Activated naive CD4-positive, alpha-beta T cell treated with anti-CD3 and anti-CD28 coated beads, Interleukin-2, amount 50 U/mL, for 72 hours (primary cell): ENCODE results near the gene MYPN. TPM values are rescaled to one million over a fixed set of nuclear protein-coding genes. Genes with fewer than 3 reads are reported as not detected.
"Not testable (repeated sequence)": the region's sequence is repeated elsewhere in the genome, so short reads cannot be mapped to it uniquely, and the experiment has no call there.

ENCODE experiments used
- ATAC-seq, 2 donors: fragments of 150-1000 bp; cut with Tn5 transposase; 2 replicates each; pipeline ENCODE4 v1.10.0; 2021; ENCODE audit warnings: mild to moderate bottlenecking in 2 of 2, moderate library complexity in 2 of 2
- DNase-seq, 2 donors: peaks; one replicate each; pipeline ENCODE4 v3.0.0; 2021 to 2022; ENCODE audit warnings: low spot score in 2 of 2
- H3K27ac Mint-ChIP-seq, 2 donors: one replicate each; pipeline ENCODE4 v1.8.0; 2022; ENCODE audit warnings: mild to moderate bottlenecking in 2 of 2, mixed read lengths in 2 of 2
- H3K36me3 Mint-ChIP-seq, 2 donors: one replicate each; pipeline ENCODE4 v1.8.0; 2022; ENCODE audit warnings: mixed read lengths in 2 of 2
- H3K9me3 Mint-ChIP-seq, 2 donors: one replicate each; pipeline ENCODE4 v1.8.0; 2022; ENCODE audit warnings: mixed read lengths in 2 of 2
- total RNA-seq, 2 donors: library from RNA; stranded (reverse); gene quantifications; one replicate each; pipeline ENCODE4 v1.2.3, GENCODE V29; 2022

Gene MYPN
- total RNA-seq, 2 donors from 2014 or later = not detected

- Mint-ChIP-seq H3K9me3 (no peaks in the 10 kb centered on the region), H3K27ac (no peak overlapping the region), H3K36me3 (no peaks in the 10 kb centered on the region)
- ATAC-seq (no peak), DNase-seq (no peak)
These were observed 67.5 kb downstream of the MYPN start for GRCh38 chr10:68176797-68177196.

- no peak for DNase-seq
- no peaks in the 10 kb centered on the region for H3K9me3 Mint-ChIP-seq
- H3K36me3 Mint-ChIP-seq = no peaks in the 10 kb centered on the region
- no peak overlapping the region for H3K27ac Mint-ChIP-seq
- no peak for ATAC-seq
These were observed 69.3 kb downstream of the MYPN start for GRCh38 chr10:68178592-68178991.

GRCh38 chr10:68179016-68179415 lies 69.7 kb downstream of the MYPN start:
- DNase-seq (no peak), ATAC-seq (no peak)
- Mint-ChIP-seq H3K9me3 (no peaks in the 10 kb centered on the region), H3K36me3 (no peaks in the 10 kb centered on the region), H3K27ac (no peak overlapping the region)

GRCh38 chr10:68180490-68180889 lies 71.2 kb downstream of the MYPN start:
- ATAC-seq (no peak), DNase-seq (no peak)
- no peaks in the 10 kb centered on the region for H3K9me3 Mint-ChIP-seq
- no peaks in the 10 kb centered on the region for H3K36me3 Mint-ChIP-seq
- no peak overlapping the region for H3K27ac Mint-ChIP-seq

GRCh38 chr10:68184546-68184945 lies 75.3 kb downstream of the MYPN start:
- ATAC-seq = no peak
- H3K9me3 Mint-ChIP-seq = no peaks in the 10 kb centered on the region
- H3K27ac Mint-ChIP-seq = no peak overlapping the region
- H3K36me3 Mint-ChIP-seq = no peaks in the 10 kb centered on the region
- no peak for DNase-seq

GRCh38 chr10:68185085-68185484 lies 75.8 kb downstream of the MYPN start:
- ATAC-seq = no peak
- H3K27ac Mint-ChIP-seq = no peak overlapping the region

GRCh38 chr10:68188835-68189234 lies 79.5 kb downstream of the MYPN start:
- peaks cover 0 to 5% of the 10 kb centered on the region in 2 donors for H3K9me3 Mint-ChIP-seq
- no peaks in the 10 kb centered on the region for H3K36me3 Mint-ChIP-seq
- DNase-seq = no peak
- H3K27ac Mint-ChIP-seq = no peak overlapping the region
- ATAC-seq = no peak

More at GRCh38 chr10:68185085-68185484, 75.8 kb downstream of the MYPN start:
- no peaks in the 10 kb centered on the region for H3K36me3 Mint-ChIP-seq
- no peaks in the 10 kb centered on the region for H3K9me3 Mint-ChIP-seq
- DNase-seq = no peak

GRCh38 chr10:68192113-68192512 lies 82.8 kb downstream of the MYPN start:
- Mint-ChIP-seq H3K36me3 (no peaks in the 10 kb centered on the region), H3K9me3 (peaks cover 0 to 5% of the 10 kb centered on the region in 2 donors), H3K27ac (no peak overlapping the region)
- no peak for ATAC-seq
- no peak for DNase-seq

GRCh38 chr10:68194290-68194689 lies 85.0 kb downstream of the MYPN start:
- Mint-ChIP-seq H3K27ac (no peak overlapping the region), H3K36me3 (no peaks in the 10 kb centered on the region), H3K9me3 (peaks cover 0 to 5% of the 10 kb centered on the region in 2 donors)
- ATAC-seq = no peak
- no peak for DNase-seq

GRCh38 chr10:68195776-68196175 lies 86.5 kb downstream of the MYPN start:
- DNase-seq, ATAC-seq, H3K9me3 Mint-ChIP-seq, H3K27ac Mint-ChIP-seq, H3K36me3 Mint-ChIP-seq: not testable (repeated sequence)

GRCh38 chr10:68196701-68197100 lies 87.4 kb downstream of the MYPN start:
- DNase-seq (no peak), ATAC-seq (no peak)
- H3K36me3 Mint-ChIP-seq = no peaks in the 10 kb centered on the region
- peaks cover 0 to 5% of the 10 kb centered on the region in 2 donors for H3K9me3 Mint-ChIP-seq
- H3K27ac Mint-ChIP-seq = peak overlapping the region in 1 of 2 donors; percentile 6

GRCh38 chr10:68202960-68203353 lies 93.7 kb downstream of the MYPN start:
- no peak for DNase-seq
- H3K27ac Mint-ChIP-seq = no peak overlapping the region
- H3K36me3 Mint-ChIP-seq = no peaks in the 10 kb centered on the region
- ATAC-seq = peak; percentile 58 to 97
- no peaks in the 10 kb centered on the region for H3K9me3 Mint-ChIP-seq

GRCh38 chr10:68208424-68209042 lies 99.2 kb downstream of the MYPN start:
- peak in 1 of 2 donors; percentile 33 for DNase-seq
- Mint-ChIP-seq H3K9me3 (no peaks in the 10 kb centered on the region), H3K27ac (no peak overlapping the region), H3K36me3 (no peaks in the 10 kb centered on the region)
- peak in 1 of 2 donors; percentile 58 for ATAC-seq

- no peak for ATAC-seq
- Mint-ChIP-seq H3K9me3 (no peaks in the 10 kb centered on the region), H3K27ac (no peak overlapping the region), H3K36me3 (no peaks in the 10 kb centered on the region)
- no peak for DNase-seq
These were observed 102.4 kb downstream of the MYPN start for GRCh38 chr10:68211669-68212068.

- H3K9me3 Mint-ChIP-seq = no peaks in the 10 kb centered on the region
- no peak for ATAC-seq
- H3K36me3 Mint-ChIP-seq = no peaks in the 10 kb centered on the region
These were observed 103.5 kb downstream of the MYPN start for GRCh38 chr10:68212721-68213352.

GRCh38 chr10:68218786-68219185 lies 109.5 kb downstream of the MYPN start:
- no peaks in the 10 kb centered on the region for H3K36me3 Mint-ChIP-seq
- no peak for DNase-seq
- no peak for ATAC-seq
- no peaks in the 10 kb centered on the region for H3K9me3 Mint-ChIP-seq
- H3K27ac Mint-ChIP-seq = no peak overlapping the region

More at GRCh38 chr10:68212721-68213352, 103.5 kb downstream of the MYPN start:
- no peak for DNase-seq
- H3K27ac Mint-ChIP-seq = no peak overlapping the region

- H3K9me3 Mint-ChIP-seq = no peaks in the 10 kb centered on the region
- H3K27ac Mint-ChIP-seq = no peak overlapping the region
- H3K36me3 Mint-ChIP-seq = no peaks in the 10 kb centered on the region
- no peak for DNase-seq
- ATAC-seq = no peak
These were observed 111.9 kb downstream of the MYPN start for GRCh38 chr10:68221196-68221595.

GRCh38 chr10:68222391-68222790 lies 113.1 kb downstream of the MYPN start:
- DNase-seq = no peak
- Mint-ChIP-seq H3K27ac (no peak overlapping the region), H3K9me3 (no peaks in the 10 kb centered on the region), H3K36me3 (no peaks in the 10 kb centered on the region)
- ATAC-seq = no peak
